Activated CD8-positive, alpha-beta memory T cell treated with anti-CD3 and anti-CD28 coated beads, Interleukin-2, amount 50 U/mL, for 24 hours (primary cell): ENCODE results near the gene APRT.

Experiments
- DNase-seq: peaks from one replicate; pipeline ENCODE4 v3.0.0-alpha.2; 2020; ENCODE audit errors: extremely low read depth

APRT gene

DNA sequence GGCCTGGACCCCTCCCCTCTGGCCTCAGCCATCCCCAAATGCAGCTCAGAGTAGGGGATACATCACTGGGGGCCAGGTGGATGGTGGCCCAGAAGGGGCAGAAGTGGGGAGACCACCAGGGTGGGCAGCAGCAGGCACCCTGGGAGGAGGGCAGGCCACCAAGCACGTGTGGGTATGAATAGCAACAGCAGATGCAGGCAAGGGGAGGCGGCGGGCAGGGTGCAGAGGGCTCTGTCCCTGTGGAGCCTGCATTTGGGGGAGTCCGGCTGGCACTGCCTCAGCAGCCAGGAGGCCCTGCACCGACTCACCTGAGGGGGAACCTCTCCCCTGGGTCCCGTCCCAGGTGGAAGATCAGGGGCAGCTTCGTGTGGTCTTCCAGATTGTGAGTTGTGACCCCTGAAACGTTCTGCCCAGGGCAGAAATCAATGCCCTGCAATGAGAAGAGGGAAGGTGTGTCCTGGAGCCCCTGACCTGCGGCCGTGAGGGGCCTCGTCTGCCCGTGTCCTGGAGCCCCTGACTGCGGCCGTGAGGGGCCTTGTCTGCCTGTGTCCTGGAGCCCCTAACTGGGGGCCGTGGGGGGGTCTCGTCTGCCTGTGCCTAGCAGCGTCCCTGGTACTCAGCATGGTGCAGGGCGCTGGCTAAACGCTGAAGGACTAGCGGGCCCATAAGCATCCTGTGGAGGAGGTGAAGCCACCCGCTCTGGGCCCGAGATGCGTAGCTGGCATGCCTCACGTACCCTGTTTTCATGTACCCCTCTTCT lies 10.7 kb upstream of the APRT start:
- no peak for DNase-seq

GRCh38 chr16:88821168-88821850 lies 9.6 kb upstream of the APRT start:
- no peak for DNase-seq

- no peak for DNase-seq
Observed at GRCh38 chr16:88820385-88821025, 8.8 kb upstream of the APRT start.

DNA sequence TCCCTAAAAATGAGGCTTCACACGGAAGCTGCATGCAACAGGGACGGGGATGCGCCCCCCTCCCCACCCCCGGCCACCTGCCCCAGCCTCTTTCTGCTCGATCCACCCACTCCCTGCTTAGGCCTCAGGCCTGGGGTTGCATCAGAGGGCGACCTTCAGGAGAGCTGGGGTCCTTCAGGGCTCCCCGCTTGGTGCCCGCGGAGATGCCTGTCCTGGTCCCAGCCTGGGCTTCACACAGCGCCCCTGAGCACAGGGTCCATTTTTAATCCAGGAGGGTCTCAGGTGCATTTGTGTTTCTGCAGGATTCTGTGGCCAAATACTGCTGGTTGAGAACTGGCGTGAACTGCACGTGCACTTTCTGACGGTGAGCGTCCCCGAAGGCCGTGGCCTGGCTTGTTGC lies 7.4 kb upstream of the APRT start:
- no peak for DNase-seq

DNA sequence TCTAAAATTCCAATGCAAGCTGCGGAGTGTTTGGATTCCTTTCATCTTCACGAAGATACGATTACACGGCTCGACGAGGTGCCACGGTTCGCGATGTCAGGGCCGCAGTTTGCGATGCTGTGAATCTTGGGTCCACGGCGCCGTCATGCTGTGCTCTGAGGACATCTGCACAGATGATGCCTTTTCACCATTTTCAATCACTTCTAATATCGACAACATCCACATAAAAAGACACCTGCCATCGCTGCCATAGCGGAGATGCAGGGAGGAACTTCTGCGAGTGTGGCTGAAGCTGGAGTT lies 6.8 kb upstream of the APRT start:
- no peak for DNase-seq

DNA sequence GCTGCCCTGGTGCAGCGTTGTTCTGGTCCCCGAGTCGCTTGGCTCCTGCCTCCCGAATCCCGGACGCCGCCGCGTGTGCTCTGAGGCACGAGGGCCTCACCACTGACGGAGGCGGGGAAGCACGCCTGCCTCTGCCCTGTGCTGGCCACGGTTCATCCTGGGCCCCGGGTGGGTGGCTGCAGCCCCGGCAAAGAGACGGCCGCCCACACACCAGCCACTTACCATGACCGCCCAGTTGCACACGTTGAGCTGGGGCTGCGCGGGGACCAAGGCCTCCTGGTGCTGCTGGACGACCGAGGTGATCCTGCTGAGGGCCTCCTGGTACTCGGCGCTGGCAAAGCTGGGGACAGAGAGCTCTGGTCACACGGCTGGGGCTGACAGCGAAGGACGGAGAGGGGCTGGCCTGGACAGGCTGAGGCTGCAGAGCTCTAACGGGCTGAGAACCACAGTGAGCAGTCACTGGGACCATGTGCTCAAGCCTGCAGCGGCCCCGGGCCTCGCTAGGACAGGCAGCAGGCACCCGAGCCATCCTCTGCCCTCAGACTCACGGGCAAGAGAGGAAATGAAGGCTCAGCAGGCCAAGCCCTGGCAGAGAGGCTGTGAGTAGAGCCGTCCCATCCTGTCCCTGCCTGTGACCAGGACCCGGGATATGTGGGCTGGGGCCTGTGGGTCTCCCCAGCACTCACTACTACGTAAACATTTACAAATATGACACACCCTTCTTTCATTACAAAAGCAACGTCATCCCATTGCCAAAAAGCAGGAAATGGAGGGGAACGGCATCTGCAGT lies 6.3 kb upstream of the APRT start:
- DNase-seq = no peak

GRCh38 chr16:88816736-88817535 lies 5.2 kb upstream of the APRT start:
- no peak for DNase-seq

- DNase-seq = no peak
Observed at GRCh38 chr16:88815901-88816589, 4.3 kb upstream of the APRT start.

GRCh38 chr16:88815227-88815626 lies 3.5 kb upstream of the APRT start:
- no peak for DNase-seq

GRCh38 chr16:88814144-88814502 lies 2.4 kb upstream of the APRT start:
- no peak for DNase-seq

- no peak for DNase-seq
Observed at GRCh38 chr16:88813269-88814143, 1.8 kb upstream of the APRT start.

GRCh38 chr16:88812513-88813268 lies 963 bp upstream of the APRT start:
- no peak for DNase-seq

GRCh38 chr16:88810912-88811768 lies 588 bp downstream of the APRT start:
- DNase-seq = no peak

- no peak for DNase-seq
Observed at GRCh38 chr16:88810166-88810911, 1.4 kb downstream of the APRT start.

GRCh38 chr16:88809676-88810165 lies 2.0 kb downstream of the APRT start:
- DNase-seq = no peak

GRCh38 chr16:88809068-88809675 lies 2.6 kb downstream of the APRT start:
- DNase-seq = no peak
